CD4-positive, alpha-beta T cell treated with Interleukin-2 at 100 ng/mL for 4 hours (primary cell): ENCODE data around the gene THSD4.

Source experiments
- DNase-seq: peaks from one replicate; pipeline ENCODE4 v3.0.0-alpha.2; 2020; ENCODE audit warnings: low spot score

The THSD4 gene

GRCh38 chr15:71501344-71502076, 386.2 kb downstream of the THSD4 start:
- DNase-seq: no peak

GRCh38 chr15:71502077-71502432, 386.8 kb downstream of the THSD4 start:
- no peak for DNase-seq

- DNase-seq: no peak
Measured at GRCh38 chr15:71505962-71506361, 390.7 kb downstream of the THSD4 start.

GRCh38 chr15:71506946-71507345, 391.7 kb downstream of the THSD4 start:
- no peak for DNase-seq

DNA sequence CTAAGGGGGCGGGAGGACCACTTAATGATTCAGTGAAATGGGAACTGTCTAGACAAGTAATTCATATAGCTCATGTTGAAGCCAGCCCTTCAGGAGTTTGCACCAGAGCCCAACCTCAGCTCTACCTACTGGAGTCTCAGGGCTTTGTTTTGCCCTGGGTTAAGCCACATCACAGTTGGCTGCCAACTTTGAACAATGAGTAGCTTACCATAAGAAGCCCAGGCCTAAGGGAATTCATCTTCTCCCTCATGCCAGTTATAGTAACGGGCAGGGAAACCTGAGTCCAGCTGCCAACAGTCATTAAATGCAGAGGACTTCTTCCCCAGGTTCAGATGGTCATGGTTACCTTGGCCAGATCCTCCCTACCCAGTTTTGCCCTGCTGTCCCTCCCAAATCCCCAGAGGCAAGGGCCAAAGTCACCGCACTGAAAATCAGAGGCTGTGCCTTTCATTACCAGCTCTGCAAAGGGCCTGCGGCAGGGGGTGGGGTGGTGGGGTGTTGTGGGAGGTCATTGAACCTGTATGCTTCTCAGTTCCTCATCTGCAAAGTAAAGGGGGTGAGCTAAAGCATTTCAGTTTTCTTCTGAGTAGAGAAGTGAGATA, 392.9 kb downstream of the THSD4 start:
- no peak for DNase-seq

DNA sequence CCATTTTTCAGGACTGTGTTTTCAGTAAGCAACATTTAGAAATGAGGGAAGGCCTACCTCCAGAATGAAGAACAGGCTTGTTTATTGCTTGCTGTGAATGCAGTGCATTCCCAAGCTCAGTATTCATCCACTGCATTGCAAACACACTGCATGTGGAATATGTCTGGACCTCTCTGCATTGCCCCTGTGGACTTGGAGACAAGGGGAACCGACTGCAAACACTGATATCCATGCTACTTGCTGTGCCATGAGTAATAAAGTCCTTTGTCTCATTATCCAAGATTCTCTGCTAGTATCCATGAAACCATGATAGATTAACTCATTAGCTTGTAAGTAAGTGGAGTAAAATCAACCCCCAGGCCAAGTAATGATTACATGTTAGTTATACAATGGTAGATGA, 393.9 kb downstream of the THSD4 start:
- DNase-seq: no peak

GRCh38 chr15:71510763-71511162, 395.5 kb downstream of the THSD4 start:
- DNase-seq: no peak

DNA sequence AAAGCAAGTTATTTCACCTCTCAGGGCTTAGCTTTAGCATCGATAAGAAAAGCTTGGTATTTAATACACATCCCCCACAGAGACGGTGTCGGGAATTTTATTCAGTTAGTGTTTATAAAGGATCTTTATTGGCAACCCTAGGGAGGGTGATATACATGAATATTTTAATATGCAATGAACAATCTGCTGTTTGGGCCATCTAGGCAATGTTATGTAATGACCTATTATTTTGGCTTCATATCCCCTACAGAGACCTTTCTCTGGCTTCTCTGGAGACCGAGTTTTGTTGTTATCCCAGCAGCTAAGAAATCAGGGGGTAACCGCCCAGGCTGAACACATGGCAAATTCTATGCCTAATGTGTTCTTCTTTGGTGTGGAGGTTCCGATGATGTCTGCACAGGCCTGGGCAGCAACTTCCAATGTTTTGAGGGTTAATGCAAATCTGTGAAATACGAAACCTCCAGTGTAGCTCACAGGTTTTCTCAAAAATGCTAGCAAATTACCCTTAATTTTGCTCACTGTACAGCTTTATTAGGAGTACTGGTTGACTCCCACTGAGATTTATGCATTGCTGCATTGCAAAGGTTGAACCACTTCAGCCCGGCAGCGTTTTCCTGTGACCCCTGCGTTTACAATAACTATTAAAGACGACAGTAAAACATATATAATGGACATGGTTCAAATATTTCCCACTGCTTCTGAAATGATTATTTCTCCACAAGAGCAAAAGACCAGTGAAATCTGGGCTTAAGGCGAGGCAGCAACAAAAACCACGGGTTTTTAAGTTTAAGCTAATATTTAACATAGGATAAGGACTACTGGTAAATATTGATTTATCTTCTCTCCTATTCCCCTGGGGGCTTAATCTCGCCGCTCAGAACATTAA, 396.8 kb downstream of the THSD4 start:
- DNase-seq: no peak

DNA sequence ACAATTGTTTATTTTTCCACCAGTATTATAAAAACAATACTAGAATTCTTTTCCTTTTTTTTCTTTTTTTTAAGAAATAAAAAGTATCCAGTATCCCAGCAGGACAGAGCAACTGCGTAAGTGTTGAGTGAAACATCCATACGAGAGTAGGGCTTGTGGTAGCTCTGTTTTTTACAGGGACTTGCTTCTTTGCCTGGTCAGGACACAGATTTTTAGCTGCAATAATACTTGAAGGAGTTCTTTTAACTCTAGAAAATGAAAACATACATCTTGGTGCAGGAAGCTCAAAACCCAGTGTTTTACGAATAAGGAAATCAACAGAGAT, 397.4 kb downstream of the THSD4 start:
- DNase-seq: no peak

DNA sequence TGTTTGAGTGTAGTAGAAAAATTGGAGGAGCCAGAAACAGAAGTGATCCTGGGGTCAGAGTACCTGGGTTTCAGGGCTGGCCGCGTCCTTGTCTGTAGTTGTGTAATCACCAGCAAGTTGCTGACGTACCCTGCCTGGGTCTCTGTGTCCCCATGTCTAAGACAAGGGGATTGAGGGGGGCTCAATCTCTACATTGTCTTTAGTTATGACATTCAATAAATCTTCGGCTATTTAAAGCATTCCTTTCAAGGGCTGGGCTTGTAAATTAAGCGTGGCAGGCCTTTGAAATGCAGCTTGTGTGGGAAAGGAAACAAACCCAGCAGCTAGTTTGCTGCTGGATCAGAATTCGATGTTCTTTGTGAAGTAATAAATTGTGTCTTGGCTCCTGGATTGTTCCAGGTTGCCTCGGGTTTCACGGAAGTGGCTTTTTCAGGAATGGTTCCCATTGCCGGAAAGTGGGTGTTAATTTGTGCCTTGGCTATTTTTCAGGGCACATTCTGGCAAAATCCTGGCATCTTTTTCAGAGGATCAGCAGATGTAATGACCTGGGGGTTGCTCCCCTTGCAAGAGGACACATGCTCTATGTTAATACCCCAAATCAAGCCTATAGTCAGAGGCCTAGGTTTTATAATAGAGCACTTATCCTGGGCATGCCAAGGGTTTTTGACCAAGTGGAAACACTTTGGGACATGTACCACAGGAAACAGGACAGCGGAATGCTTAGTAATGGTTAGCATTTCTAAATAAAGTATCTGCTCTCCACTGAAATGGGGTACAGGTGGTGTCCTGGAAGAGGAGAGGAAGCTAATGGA, 400.3 kb downstream of the THSD4 start:
- DNase-seq: no peak

DNA sequence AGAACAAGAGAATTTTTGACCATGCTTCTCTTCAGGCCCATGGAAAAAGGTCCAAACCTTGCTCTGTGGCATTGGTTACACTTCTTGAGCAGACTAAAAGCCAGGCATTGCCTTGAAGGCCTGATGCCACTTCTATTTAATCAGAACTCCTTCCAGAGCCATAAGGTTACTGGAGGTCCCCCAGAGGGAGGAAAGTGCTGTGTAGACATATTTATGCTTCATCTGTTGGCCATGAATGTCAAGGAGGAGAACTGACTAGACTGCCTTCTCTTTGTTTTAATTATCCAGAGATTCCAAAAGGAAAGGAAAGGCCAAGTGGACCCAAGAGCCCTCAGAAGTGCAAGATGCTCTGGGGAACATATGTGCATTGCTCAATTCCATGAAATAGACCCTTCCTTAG, 402.5 kb downstream of the THSD4 start:
- no peak for DNase-seq

GRCh38 chr15:71518661-71519060, 403.4 kb downstream of the THSD4 start:
- DNase-seq: no peak

DNA sequence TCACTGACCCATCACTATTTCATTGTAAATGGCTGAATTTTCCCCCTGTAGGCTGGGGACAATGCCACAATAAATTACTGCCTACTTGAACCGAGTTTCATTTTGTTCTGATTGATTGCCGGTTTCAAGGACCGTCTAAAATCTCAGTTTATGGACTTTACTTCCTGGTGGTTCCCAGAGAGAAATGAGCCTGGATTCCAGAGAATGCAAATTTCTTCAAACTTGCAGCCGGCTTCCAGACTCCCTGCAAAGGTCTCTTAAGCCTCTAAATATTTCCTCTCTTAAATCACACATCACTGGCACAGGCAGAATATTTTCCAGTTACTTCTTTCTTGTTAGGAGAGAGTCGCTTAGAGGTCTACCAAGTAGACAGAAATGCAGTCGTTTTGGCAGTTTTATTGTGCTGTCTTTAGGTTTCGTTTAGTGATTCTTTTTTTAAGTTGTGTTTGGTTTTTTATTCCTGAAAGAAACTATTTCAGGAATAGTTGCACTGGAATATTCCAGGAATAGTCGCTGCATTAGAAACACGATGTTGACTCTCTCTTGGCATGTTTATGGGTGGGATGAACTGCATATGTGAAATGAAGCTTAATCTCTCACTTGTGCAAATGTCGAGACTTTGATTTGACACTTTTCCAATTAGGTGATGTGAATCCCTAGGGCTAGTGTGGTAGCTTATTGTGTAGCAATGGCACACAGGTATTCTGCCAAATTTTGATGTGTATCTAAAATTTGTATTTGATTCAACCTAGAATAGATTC, 411.0 kb downstream of the THSD4 start:
- no peak for DNase-seq

DNA sequence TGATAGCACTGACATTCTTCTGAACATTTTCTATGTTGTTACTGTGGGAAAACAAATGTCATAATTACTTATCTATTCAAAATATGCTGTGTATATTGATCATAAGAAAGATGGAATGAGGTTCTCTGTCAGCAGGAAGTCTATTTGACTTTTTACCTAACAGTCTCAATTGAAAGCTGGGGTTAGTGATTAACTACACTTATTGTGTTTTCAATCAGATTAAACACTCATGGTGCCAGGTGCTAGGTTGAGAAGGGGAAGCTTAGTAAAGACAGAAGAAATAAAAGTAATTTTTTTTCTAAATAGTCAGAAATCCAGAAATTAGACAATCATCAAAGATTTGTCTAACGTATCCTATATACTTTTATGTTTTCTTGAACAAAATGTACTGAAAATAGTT, 414.1 kb downstream of the THSD4 start:
- DNase-seq: no peak

GRCh38 chr15:71530116-71530515, 414.8 kb downstream of the THSD4 start:
- no peak for DNase-seq

GRCh38 chr15:71532994-71533393, 417.7 kb downstream of the THSD4 start:
- DNase-seq: no peak

DNA sequence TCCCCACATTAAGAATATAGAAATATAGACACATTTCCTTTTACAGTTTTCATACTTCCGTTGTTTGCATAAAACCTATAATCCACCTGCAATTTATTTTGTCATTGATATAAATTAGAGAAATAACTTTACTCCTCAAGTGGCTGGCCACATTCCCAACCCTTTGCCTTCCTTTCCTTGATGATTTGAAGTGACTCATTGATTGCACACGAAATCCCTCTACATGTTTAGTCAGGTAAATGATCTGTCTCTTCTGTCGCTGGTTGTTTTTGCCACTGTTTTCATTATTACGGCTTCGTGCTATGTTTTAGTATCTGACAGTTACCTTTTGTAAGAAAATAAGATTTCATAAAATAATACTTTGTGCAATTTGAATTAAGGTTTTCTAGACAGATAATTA, 422.9 kb downstream of the THSD4 start:
- no peak for DNase-seq

- no peak for DNase-seq
Measured at GRCh38 chr15:71541746-71542145, 426.5 kb downstream of the THSD4 start.

GRCh38 chr15:71542836-71543235, 427.6 kb downstream of the THSD4 start:
- DNase-seq: no peak

DNA sequence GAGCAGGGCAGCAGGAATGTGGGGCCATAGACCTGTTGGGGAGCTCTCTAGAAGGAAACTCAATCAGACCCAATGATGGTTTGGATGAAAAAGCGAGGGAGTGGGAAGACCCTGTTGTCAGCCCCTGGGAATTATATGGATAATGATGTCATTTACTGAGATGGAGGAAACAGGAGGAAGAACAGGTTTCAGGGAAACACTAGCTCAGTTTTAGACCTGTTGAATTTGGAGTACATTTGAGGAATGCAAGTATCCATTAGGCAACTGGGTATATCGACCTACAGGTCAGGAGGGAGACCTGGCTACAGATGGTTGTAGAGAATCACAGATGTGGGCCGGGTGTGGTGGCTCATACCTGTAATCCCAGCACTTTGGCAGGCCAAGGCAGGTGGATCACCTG, 428.1 kb downstream of the THSD4 start:
- no peak for DNase-seq

- no peak for DNase-seq
Measured at GRCh38 chr15:71545223-71545760, 430.0 kb downstream of the THSD4 start.
